NCI-H1092 treated with DMSO at 0.1 percent for 48 hours (cell line): Measurements from ENCODE around the gene SMTNL2.
A peak's percentile ranks its signal among the peaks of the same experiment; 100 is the strongest.

Experiments
- DNase-seq: peaks from one replicate; lab custom pipeline; 2025; lab: John Stamatoyannopoulos, UW

SMTNL2 gene

DNA sequence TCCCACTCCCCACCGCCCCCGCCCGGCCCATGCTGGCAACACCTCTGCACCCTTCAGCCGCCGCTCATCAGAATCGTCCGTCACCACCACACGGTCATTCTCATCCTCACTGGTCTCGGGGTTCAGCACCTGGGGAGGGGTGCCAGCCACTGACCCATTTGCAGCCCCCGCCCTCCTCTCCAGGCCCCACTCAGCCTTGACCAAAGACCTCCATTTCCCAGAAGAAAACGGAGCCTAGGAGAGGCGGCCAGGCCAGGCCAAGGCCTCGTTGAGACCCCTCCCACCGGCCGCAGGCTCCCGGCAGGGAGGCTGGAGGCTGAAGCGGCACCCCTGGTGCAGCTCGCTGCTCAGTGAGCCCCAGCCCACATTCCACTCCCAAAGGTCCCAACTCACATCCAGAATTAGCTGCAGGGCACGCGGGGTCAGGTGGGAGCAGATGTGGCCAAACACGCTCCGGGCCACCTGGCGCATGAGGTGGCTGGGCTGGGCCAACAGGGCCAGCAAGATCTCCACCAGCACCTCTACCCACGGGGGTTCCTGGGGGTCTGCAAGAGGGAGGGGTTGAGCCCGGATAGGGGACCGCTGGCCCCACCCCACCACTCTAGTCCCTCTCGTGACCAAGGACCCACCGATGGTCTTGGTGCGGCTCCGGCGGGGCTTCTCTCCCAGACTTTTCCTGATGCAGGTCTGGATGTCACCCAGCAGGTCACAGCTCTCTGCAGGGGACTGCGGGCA lies 38.9 kb upstream of the SMTNL2 start:
- no peak for DNase-seq

- DNase-seq: no peak
These were observed 37.0 kb upstream of the SMTNL2 start for GRCh38 chr17:4547118-4547906.

GRCh38 chr17:4548061-4548461 lies 36.3 kb upstream of the SMTNL2 start:
- DNase-seq: no peak

DNA sequence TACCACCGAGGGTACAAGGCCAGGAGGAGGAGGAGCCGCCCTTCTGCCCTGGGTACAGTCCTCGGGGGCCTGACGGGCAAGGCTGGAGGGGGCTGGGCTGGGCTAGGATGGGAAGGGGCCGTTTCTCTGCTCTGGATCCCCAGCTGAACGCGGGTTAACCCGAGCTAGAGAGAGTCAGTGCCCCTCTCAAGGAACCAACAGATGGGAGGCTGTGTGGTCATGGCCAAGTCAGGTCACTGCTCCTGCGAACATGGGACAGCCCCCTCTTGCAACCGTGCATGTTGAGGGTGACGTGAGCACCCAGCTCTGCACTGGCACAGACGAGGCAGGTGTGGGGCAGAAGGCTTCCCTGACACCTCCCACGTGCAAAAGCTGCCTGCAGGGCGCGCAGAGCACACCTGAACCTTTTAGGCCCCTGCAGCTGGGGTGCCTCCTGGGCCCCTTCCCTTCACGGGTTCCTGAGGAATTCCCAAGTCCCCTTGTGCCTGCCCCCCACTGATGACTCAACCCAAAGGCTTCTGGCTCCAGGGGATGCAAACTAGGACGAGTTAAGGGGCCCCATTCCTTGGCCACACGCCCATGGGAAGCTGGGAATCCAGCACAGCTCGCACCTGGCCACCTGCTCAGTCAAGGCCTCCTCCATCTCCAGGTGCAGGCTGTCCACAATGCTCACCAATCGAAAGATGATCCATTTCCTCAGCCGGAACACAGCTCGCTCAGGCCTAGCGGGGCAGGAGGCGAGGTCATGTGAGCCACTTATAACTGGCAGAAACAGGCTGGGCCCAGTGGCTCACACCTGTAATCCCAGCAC lies 35.4 kb upstream of the SMTNL2 start:
- no peak for DNase-seq

GRCh38 chr17:4549781-4550533 lies 34.4 kb upstream of the SMTNL2 start:
- no peak for DNase-seq

GRCh38 chr17:4550534-4551039 lies 33.7 kb upstream of the SMTNL2 start:
- DNase-seq: no peak

GRCh38 chr17:4551141-4551540 lies 33.2 kb upstream of the SMTNL2 start:
- no peak for DNase-seq

GRCh38 chr17:4551796-4552525 lies 32.4 kb upstream of the SMTNL2 start:
- no peak for DNase-seq

- no peak for DNase-seq
These were observed 30.7 kb upstream of the SMTNL2 start for GRCh38 chr17:4553669-4554068.

DNA sequence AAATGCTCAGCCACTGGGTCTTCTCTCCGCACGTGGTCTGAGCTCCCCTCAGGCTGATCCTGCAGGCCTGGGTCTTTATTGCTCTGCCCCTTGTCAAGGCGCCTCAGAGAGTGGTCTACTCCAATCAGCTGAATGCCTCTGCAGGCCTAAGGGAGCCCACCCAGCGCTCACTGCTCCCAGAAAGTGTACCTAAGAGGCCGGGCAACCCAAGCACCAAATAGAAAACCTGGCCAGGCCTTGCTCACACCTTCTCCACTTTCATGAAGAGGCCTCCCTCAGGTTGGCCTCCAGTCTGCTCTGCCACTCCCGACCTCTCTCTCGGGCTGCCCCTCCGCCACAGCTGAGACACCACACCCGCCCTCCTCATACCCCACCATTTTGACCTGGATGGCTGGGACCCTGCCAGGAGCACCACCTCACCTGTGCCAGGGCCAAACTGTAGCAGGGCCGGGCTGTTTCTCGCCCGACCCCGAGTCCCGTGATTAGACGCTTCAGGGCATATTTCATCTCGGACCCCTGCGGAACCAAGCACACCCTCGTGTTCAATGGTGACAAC lies 29.8 kb upstream of the SMTNL2 start:
- DNase-seq: no peak

- peak; percentile 91 for DNase-seq
These were observed 29.1 kb upstream of the SMTNL2 start, which contains the start of gene MYBBP1A for GRCh38 chr17:4554997-4555799. TSS of gene MYBBP1A (minus strand) at chr17:4555384. CDS start at chr17:4555324, 60 bp downstream.

- DNase-seq: no peak
These were observed 28.2 kb upstream of the SMTNL2 start for GRCh38 chr17:4555873-4556759.

DNA sequence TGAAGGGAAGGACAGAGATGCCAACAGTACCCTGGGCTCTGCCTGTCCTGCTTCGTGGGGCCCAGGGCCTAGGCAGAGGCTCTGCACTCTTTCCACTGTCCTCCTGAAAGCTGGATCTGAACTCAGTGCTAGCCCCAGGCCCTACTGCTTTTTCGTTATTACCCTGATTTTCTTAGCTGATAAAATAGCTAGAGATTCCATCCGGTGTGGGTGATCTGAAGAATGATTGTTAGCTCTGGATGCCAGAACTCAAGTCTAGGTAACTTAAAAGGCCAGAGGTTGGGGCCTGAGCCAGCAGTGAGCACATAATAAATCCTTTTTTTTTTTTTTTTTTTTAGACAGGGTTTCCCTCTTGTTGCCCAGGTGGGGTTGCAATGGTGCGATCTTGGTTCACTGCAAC lies 27.3 kb upstream of the SMTNL2 start:
- no peak for DNase-seq

- DNase-seq: no peak
These were observed 26.5 kb upstream of the SMTNL2 start for GRCh38 chr17:4557626-4558346.

DNA sequence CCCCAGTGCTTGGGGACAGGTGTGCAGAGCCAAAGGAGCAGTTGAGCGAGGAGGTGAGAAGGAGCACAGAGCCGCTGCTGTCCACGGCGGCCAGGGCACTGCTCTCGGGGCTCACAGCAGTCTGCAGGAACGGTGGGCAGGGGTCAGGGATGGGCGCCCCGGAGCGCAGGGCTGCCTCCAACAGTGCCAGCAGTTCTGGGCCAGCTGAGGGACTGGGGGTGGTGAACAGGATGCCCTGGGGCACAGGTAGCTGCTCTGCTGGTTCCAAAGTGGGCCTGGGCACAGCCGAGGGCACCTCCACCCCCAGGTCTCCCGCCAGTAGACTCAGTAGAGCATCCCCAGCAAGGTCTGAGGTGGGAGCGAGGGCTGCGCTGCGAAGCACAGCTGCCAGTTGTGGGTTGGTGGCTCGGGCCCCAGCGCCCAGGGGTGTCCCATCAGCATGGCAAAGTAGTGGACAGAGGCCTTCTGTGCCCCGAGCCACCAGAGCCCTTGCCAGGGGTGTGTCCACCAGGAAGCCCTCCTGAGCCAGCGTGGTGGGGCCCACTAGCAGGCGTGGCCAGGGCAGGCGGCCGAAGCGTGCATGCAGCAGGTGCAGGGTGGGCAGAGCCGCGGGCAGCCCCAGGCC lies 25.9 kb upstream of the SMTNL2 start:
- DNase-seq: no peak

DNA sequence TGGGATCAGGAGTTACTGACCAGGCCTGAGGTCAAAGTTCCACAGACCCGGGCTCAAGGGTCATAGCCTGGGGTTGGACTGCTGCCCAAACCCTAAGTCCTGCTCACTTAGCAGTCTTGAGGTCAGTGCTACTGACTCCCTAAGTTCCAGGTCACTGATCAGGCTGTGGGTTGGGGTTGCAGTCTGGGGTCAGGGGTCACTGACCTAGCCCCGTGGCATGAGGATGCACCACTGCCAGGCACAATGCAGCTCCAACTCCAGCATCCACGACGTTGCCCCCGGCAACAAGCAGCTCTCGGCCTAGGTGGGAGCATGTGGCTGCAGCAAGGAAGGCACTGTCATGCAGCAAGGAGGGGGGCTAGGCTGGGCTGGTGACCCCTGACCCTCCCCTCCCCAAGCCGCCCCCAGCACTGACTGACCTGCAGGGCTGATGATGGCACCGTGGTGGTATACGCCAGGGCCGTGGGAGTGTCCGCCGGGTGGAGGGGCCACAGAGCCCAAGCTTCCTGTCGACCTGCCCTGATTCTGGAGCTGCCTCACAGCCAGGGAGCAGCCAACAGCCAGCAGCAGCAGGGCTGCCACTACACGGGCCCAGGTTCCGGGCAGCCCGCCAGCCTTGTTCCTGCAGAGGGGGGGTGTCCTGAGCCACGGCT lies 25.1 kb upstream of the SMTNL2 start:
- DNase-seq: no peak

DNA sequence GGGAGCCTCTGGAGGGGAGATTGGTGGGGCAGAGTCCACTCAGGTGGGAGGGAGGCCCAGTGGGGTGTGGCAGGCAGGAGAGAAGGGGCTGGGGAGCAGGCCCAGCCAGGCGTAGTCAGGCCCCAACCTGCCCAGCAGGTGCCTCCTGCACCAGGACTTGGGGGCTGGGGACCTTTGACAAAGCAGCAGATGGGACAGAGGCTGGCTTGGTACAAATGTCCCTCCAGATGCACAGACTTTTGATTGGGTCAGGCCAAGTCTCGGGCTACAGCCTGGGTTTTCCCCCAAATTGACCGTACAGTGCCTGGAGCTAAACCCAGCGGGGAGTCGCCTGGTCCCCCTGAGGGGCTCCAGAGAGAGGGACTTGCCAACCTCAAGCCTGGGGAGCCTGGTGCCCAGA lies 24.4 kb upstream of the SMTNL2 start:
- no peak for DNase-seq
